GM21381 (cell line): Measurements from ENCODE around the gene ABCC3.

Experiments
- ATAC-seq: cut with Tn5 transposase; IDR thresholded peaks from one replicate; pipeline ENCODE4 v1.9.1; 2021; ENCODE audit warnings: mild to moderate bottlenecking, moderate library complexity; ENCODE audit not compliant: unreplicated experiment

Gene ABCC3

GRCh38 chr17:50634224-50634914 is at the start of gene ABCC3:
Gene ABCC3, plus strand, starts transcription at chr17:50634881. Its CDS starts 56 bp downstream, at chr17:50634937.
- ATAC-seq = no peak

- ATAC-seq = no peak
Measured at GRCh38 chr17:50585346-50585745, 49.3 kb upstream of the ABCC3 start.

GRCh38 chr17:50585891-50586290 is 48.8 kb upstream of the ABCC3 start:
- ATAC-seq = no peak

- no peak for ATAC-seq
Measured at GRCh38 chr17:50586421-50587247, 48.0 kb upstream of the ABCC3 start.

- no peak for ATAC-seq
Measured at GRCh38 chr17:50587571-50587970, 47.1 kb upstream of the ABCC3 start.

GRCh38 chr17:50588391-50589049 is 46.2 kb upstream of the ABCC3 start:
- no peak for ATAC-seq

GRCh38 chr17:50589095-50589705 is 45.5 kb upstream of the ABCC3 start:
- no peak for ATAC-seq

- ATAC-seq = no peak
Measured at GRCh38 chr17:50590946-50591737, 43.5 kb upstream of the ABCC3 start.

GRCh38 chr17:50593321-50593720 is 41.4 kb upstream of the ABCC3 start:
- ATAC-seq = no peak

- no peak for ATAC-seq
Measured at GRCh38 chr17:50594128-50594823, 40.4 kb upstream of the ABCC3 start.

- no peak for ATAC-seq
Measured at GRCh38 chr17:50594892-50595291, 39.8 kb upstream of the ABCC3 start.

GRCh38 chr17:50596191-50597037 is 38.3 kb upstream of the ABCC3 start:
- ATAC-seq = no peak

GRCh38 chr17:50598487-50598886 is 36.2 kb upstream of the ABCC3 start:
- ATAC-seq = no peak

GRCh38 chr17:50599606-50600005 is 35.1 kb upstream of the ABCC3 start:
- no peak for ATAC-seq

- no peak for ATAC-seq
Measured at GRCh38 chr17:50601823-50602375, 32.8 kb upstream of the ABCC3 start.

- ATAC-seq = no peak
Measured at GRCh38 chr17:50602836-50603235, 31.8 kb upstream of the ABCC3 start.

- ATAC-seq = no peak
Measured at GRCh38 chr17:50603340-50603739, 31.3 kb upstream of the ABCC3 start.

GRCh38 chr17:50604513-50604912 is 30.2 kb upstream of the ABCC3 start:
- ATAC-seq = no peak

- no peak for ATAC-seq
Measured at GRCh38 chr17:50605429-50605828, 29.3 kb upstream of the ABCC3 start.
